ENCODE results near the gene ZP2.

The ZP2 gene

DNA sequence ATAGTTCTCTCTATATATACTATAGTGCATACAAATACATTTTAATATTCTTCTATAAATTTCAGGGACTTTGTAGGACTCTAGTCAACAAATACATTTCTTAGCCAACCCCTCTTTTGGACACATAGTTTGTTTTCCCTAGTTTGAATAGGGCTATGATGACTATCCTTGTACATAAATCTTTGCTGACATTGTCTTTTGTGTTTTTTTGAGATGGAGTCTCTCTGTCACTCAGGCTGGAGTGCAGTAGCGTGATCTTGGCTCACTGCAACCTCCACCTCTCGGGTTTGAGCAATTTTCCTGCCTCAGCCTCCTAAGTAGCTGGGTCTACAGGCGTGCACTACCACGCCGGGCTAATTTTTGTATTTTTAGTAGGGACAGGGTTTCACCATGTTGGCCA, 25.5 kb upstream of the ZP2 start:
- peaks cover 0 to 9% (median 0%) of the 10 kb centered on the region in 11 experiments; a peak in 5 of 22 replicates for H3K9me3 ChIP-seq (replicated peaks in 1 of 11)
- no peaks in the 10 kb centered on the region for H4K20me1 ChIP-seq
- H3K9ac ChIP-seq: no peak overlapping the region
- H3K27me3 ChIP-seq: no peaks in the 10 kb centered on the region
- no peak overlapping the region for H3K4me3 ChIP-seq
- no peak overlapping the region for H3K4me2 ChIP-seq
- H3K4me1 ChIP-seq: no peaks in the 10 kb centered on the region
- no peak overlapping the region for H3K27ac ChIP-seq
- H3K36me3 ChIP-seq: no peaks in the 10 kb centered on the region
- TF ChIP-seq Cebpa-rat (IDR thresholded peaks at IDR 0.05): no peak

DNA sequence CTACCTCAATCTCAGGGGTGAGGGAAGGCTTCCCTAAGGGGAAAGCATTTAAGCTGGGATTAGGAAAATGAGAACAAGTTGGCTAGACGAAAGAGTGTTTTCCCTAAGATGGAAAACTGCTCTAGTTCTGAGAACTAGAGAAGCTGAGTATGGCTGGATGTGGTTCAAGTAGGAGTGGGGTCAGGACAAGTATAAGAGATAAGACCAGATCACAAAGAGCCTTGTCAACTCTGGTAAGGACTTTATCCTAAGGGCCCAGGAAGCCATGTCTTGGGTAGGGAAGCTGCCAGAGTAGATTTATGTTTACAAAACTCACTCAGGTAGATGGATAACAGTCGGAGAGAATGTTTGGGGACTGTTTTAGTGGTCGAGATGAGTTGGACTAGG, 23.8 kb upstream of the ZP2 start:
- Histone ChIP-seq H3K4me2 (no peak overlapping the region), H3K4me3 (no peak overlapping the region), H3K27me3 (no peaks in the 10 kb centered on the region), H3K27ac (no peak overlapping the region), H4K20me1 (no peaks in the 10 kb centered on the region), H3K36me3 (no peaks in the 10 kb centered on the region), H3K9ac (no peak overlapping the region), H3K9me3 (replicated peaks in 1 of 11) (peaks cover 0 to 9% (median 0%) of the 10 kb centered on the region in 11 experiments; a peak in 5 of 22 replicates), H3K4me1 (no peaks in the 10 kb centered on the region)
- TF ChIP-seq Cebpa-rat (IDR thresholded peaks at IDR 0.05): no peak

DNA sequence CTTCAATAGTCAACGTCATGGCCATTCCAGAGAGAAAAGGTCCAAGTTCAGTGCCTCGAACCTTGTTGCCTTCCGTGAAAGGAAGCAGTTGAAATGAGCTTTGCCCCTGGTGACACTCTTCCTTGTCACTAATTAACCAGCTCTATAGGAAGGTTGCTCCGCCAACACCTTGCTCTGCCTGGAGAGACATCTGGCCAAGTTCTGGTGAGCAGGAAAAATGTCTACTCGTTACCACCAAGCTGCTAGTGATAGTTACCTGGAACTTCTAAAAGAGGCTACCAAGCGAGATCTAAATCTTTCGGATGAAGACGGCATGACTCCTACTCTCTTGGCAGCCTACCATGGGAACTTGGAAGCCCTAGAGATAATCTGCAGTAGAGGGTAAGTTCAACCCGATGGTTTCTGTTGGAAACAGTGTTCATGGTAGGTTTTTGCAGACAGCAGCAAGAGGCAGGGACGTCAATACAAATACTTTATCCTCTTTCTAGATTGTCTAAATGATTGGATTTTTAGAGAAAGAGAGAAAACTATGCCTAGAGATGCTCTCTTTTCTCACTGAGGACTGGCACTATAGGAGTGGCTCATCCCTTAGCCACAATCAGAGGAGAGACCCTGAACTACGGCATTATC, 22.3 kb upstream of the ZP2 start, which contains the start of gene ANKS4B:
Gene ANKS4B, plus strand, starts transcription at position 179 of the 630 bp plus-strand sequence. Its CDS starts 39 bp downstream, at position 218.
- Histone ChIP-seq H3K4me3 (no peak within 1 kb of the TSS), H3K9ac (no peak within 1 kb of the TSS), H3K9me3 (replicated peaks in 1 of 11) (peaks cover 0 to 9% (median 0%) of the 10 kb centered on the region in 11 experiments; a peak in 5 of 22 replicates), H3K27ac (no peak within 1 kb of the TSS), H4K20me1 (no peaks in the 10 kb centered on the region), H3K27me3 (no peaks in the 10 kb centered on the region), H3K4me1 (no peaks in the 10 kb centered on the region), H3K36me3 (no peaks in the 10 kb centered on the region), H3K4me2 (no peak within 1 kb of the TSS)
- no peak for TF ChIP-seq Cebpa-rat (IDR thresholded peaks at IDR 0.05)

DNA sequence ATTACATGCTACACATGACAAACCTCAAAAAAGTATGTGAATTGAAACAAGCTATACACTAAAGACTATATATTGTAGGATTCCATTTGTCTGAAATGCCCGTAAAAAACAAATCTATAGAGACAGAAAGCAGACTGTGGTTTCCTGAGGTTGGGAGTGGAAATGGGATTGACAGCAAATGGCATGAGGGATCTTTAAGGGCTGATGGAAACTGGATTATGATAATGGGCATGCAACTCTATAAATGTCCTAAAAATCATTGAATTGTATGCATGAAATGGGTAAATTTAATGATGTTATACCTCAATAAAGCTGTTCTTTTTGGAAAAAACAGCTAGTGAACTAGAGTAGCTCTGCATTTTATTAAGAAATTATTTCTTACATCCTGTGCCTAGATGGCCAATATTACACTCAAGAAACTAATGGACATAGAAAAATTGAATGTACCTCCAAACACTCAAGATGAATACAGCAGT, 21.7 kb upstream of the ZP2 start:
- Histone ChIP-seq H3K4me2 (no peak overlapping the region), H3K27me3 (no peaks in the 10 kb centered on the region), H3K4me1 (no peaks in the 10 kb centered on the region), H3K9me3 (replicated peaks in 1 of 11) (peaks cover 0 to 9% (median 0%) of the 10 kb centered on the region in 11 experiments; a peak in 5 of 22 replicates), H4K20me1 (no peaks in the 10 kb centered on the region), H3K27ac (no peak overlapping the region), H3K9ac (no peak overlapping the region), H3K4me3 (no peak overlapping the region), H3K36me3 (no peaks in the 10 kb centered on the region)
- TF ChIP-seq Cebpa-rat (IDR thresholded peaks at IDR 0.05): no peak

DNA sequence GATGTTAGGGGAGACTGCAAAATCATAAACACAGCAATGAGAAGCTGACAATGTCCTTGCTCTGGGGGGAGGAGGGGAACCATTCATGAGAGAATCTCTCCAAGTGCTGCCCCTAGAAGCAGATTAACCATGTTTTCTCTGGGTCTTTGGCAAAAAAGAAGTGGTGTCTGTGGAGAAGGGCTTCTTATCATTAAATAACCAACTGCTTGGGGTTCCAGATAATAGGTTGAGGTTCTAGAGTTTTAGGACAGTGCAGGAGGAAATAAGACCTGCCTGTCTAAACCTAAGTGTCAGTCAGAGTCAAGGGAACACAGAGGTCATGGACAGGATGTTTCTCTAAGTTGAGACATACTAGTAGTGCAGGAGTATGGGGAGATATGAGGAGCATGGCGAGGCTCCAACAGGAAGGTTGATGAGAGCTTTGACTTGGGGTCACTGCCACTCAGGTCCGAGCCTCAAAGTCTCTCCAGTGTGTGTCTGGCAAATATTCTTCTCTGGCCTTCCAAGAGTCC, 17.0 kb upstream of the ZP2 start:
- Histone ChIP-seq H3K9me3 (replicated peaks in 1 of 11) (no peaks in the 10 kb centered on the region), H4K20me1 (no peaks in the 10 kb centered on the region), H3K9ac (no peak overlapping the region), H3K27me3 (no peaks in the 10 kb centered on the region), H3K27ac (no peak overlapping the region), H3K4me3 (no peak overlapping the region), H3K36me3 (no peaks in the 10 kb centered on the region), H3K4me1 (no peaks in the 10 kb centered on the region), H3K4me2 (no peak overlapping the region)
- no peak for TF ChIP-seq Cebpa-rat (IDR thresholded peaks at IDR 0.05)

DNA sequence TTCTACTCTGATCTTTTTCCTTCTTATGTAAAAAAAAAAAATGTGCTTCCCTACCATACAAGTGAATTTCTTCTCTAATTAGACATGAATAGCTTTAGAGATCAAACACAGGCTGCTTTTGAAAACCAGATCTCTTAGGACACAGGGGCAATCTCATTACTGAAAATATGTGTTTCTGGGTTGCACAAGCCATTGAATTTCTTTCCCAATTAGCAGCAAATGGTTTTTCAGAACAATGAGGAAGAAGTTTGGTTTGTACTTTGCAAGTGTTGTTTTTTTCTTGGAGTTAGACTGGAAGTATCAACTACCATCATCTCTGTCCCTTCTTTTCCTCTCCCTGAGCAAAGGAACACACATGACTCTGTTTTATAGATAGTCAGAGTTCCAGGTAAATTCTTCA, 16.5 kb upstream of the ZP2 start:
- no peaks in the 10 kb centered on the region for H4K20me1 ChIP-seq
- H3K4me3 ChIP-seq: no peak overlapping the region
- no peaks in the 10 kb centered on the region for H3K36me3 ChIP-seq
- TF ChIP-seq Cebpa-rat (IDR thresholded peaks at IDR 0.05): no peak
- H3K4me1 ChIP-seq: peaks cover 0 to 4% (median 0%) of the 10 kb centered on the region in 10 experiments; a peak in 2 of 20 replicates
- H3K27ac ChIP-seq: no peak overlapping the region
- no peaks in the 10 kb centered on the region for H3K9me3 ChIP-seq (replicated peaks in 1 of 11)
- no peaks in the 10 kb centered on the region for H3K27me3 ChIP-seq
- no peak overlapping the region for H3K9ac ChIP-seq
- H3K4me2 ChIP-seq: no peak overlapping the region

DNA sequence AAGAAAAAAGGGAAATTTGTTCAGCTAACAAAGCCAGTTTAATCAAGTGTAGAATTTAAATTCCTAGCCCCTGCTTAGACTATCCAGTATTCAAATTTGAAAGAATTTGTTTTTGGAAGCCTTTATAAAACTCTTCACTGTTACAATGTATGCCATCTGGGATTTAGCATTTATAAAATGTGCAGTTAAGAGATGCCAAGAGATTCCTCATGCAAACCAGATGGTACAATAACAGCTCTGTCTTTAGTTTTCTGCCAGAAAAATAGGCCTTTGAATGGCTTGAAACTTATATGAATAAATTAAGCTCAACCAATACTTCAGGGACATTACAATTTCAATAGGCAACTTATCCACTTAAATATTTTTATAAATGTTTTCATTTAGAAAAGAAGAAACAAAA, 15.4 kb upstream of the ZP2 start:
- Histone ChIP-seq H3K27ac (no peak overlapping the region), H3K9ac (no peak overlapping the region), H3K27me3 (no peaks in the 10 kb centered on the region), H3K4me1 (peaks cover 0 to 6% (median 0%) of the 10 kb centered on the region in 10 experiments; a peak in 2 of 20 replicates), H3K4me3 (no peak overlapping the region), H3K9me3 (replicated peaks in 1 of 11) (no peaks in the 10 kb centered on the region), H3K4me2 (no peak overlapping the region), H4K20me1 (no peaks in the 10 kb centered on the region), H3K36me3 (no peaks in the 10 kb centered on the region)
- no peak for TF ChIP-seq Cebpa-rat (IDR thresholded peaks at IDR 0.05)

DNA sequence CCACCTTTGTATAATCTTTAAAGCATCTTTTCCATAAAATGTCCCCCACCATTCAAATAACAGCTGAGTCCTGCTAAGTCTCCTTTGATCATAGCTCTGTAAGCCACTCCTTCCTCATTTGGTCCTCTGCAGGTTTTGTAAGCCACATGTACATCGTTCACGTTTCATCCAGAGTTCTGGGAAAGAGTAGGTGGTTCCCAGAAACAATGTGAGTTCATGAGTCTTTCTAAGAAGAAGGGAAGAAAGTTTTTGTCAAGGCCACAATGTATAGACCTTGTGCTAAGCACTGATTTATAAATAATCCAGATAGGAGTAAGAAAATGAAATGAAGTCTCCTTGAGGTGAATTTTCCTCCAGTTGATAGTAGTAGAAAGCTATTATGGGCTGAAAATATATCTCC, 13.4 kb upstream of the ZP2 start:
- TF ChIP-seq Cebpa-rat (IDR thresholded peaks at IDR 0.05): no peak
- Histone ChIP-seq H3K4me3 (no peak overlapping the region), H3K9me3 (replicated peaks in 1 of 11) (peaks cover 0 to 10% (median 0%) of the 10 kb centered on the region in 11 experiments; a peak in 2 of 22 replicates), H4K20me1 (no peaks in the 10 kb centered on the region), H3K4me1 (peaks cover 0 to 6% (median 0%) of the 10 kb centered on the region in 10 experiments; a peak in 2 of 20 replicates), H3K9ac (no peak overlapping the region), H3K36me3 (no peaks in the 10 kb centered on the region), H3K27ac (no peak overlapping the region), H3K4me2 (no peak overlapping the region), H3K27me3 (no peaks in the 10 kb centered on the region)

DNA sequence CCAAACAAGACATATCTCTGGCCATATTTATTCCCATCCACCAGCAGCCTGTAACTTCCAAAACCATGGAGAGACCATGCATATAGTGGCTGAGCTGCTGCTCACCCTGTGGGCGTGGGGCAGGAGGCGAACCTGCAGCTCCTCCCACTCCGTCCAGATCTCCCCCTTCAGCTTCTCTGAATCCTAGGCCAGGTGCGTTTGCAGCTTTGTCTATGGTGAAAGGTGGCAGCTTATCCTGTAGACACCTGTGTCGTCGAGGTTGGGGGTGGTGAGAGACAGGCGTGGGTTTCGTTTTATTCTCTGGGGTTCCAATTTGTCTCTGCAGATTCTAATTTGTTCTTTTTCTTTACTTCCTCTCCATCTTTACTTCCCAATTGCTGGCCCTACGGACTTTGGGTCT, 12.4 kb upstream of the ZP2 start:
- Histone ChIP-seq H4K20me1 (no peaks in the 10 kb centered on the region), H3K27ac (no peak overlapping the region), H3K9ac (no peak overlapping the region), H3K27me3 (no peaks in the 10 kb centered on the region), H3K4me1 (peaks cover 0 to 6% (median 0%) of the 10 kb centered on the region in 10 experiments; a peak in 2 of 20 replicates), H3K4me3 (no peak overlapping the region), H3K36me3 (no peaks in the 10 kb centered on the region), H3K9me3 (replicated peaks in 1 of 11) (peaks cover 0 to 10% (median 0%) of the 10 kb centered on the region in 11 experiments; a peak in 2 of 22 replicates), H3K4me2 (no peak overlapping the region)
- no peak for TF ChIP-seq Cebpa-rat (IDR thresholded peaks at IDR 0.05)

Measured in BLaER1 treated with 17β-estradiol and CSF1 and Interleukin-3, amounts not matched to agents 10 nM and 100 nM (cell line).